NT2/D1 (cell line): ENCODE data around the gene VAMP2.

Source experiments
- SUZ12 ChIP-seq: IDR thresholded peaks from 2 replicates; pipeline ENCODE4 v1.6.1; 2011; ENCODE audit not compliant: insufficient read length, insufficient read depth; ENCODE audit errors: extremely low read depth
- YY1 ChIP-seq: IDR thresholded peaks from 2 replicates; pipeline ENCODE4 v1.6.1; 2011; ENCODE audit not compliant: insufficient read length, insufficient read depth
- ZNF274 ChIP-seq: IDR thresholded peaks from 2 replicates; pipeline ENCODE4 v1.6.1; 2011; ENCODE audit warnings: mild to moderate bottlenecking, low read depth, low read length

DNA sequence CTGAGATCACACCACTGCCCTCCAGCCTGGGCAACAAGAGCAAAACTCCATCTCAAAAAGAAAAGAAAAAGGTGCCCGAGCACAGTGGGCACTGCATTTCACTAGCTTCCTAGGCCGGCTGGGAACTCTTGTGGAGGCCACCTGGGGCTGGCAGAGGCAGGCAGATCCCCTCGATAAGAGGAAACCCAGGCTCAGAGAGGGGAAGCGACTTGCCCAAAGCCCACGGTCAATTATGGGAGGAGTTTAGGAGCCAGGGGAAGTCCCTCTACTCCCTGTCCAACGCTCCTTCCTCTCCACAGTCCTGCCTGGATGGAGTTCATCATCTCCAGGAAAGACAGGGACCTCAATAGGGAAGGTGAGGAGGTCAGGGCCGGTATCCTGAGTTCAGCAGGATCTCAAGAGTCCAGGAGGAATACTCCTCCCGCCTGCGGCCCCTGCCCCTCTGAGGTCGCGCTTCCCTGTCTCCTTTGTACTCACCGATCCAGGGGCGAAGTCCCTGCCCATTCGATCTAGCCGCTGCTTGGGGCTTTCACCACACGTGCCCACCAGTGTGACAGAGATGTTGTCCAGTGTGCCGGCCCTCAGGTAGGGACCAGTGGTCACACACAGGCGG, 45.3 kb downstream of the VAMP2 start:
- TF ChIP-seq YY1 (no peak), SUZ12 (no peak), ZNF274 (no peak)
